Measurements from ENCODE around the gene ATP10A.

The ATP10A gene

GRCh38 chr15:25863111-25863967 lies at the start of gene ATP10A:
ATP10A (minus strand) TSS chr15:25863327; CDS start chr15:25863096, 231 bp downstream.
- no peak for DNase-seq

DNA sequence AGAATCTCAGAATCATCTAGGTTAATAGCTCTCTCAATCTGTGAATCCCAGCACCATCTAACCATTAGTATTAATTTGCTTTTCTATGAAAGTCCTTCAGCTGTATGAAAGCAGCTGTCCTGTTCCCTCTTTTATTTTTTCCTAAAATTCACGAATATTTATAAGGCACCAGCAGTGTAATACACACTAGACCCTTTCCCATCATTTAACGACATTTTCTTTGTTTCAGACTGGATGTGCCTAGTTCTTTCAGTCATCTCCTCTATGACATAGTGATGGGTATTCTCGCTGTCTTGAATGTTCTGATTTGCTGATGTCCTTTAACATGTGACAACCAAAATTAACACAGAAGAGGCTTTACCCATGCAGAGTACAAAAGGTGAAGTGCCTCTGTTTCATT lies 48.9 kb upstream of the ATP10A start:
- no peak for DNase-seq

GRCh38 chr15:25910832-25911231 lies 47.7 kb upstream of the ATP10A start:
- no peak for DNase-seq

- no peak for DNase-seq
Measured at GRCh38 chr15:25909806-25910205, 46.7 kb upstream of the ATP10A start.

DNA sequence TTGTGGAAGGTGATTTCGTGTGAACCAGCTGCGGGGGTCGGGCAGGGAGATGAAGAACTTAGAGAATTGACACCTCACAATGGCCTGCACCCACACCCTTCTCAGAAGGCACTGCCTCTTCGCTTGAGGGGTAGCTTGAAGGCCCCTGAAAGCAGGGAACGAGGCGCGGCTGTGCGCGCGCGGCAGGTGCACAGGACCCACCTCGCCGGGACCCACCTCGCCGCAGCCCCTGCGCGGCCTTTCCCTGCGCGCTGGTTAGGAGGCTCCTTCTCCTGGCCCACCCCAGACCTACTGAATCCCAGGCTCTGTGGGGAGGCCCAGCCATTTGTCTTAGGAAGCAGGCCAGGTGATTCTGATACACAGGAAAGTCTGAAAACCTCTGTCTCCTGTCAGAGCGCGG lies 46.2 kb upstream of the ATP10A start:
- DNase-seq, result no peak

GRCh38 chr15:25905140-25905539 lies 42.0 kb upstream of the ATP10A start:
- DNase-seq, result no peak

DNA sequence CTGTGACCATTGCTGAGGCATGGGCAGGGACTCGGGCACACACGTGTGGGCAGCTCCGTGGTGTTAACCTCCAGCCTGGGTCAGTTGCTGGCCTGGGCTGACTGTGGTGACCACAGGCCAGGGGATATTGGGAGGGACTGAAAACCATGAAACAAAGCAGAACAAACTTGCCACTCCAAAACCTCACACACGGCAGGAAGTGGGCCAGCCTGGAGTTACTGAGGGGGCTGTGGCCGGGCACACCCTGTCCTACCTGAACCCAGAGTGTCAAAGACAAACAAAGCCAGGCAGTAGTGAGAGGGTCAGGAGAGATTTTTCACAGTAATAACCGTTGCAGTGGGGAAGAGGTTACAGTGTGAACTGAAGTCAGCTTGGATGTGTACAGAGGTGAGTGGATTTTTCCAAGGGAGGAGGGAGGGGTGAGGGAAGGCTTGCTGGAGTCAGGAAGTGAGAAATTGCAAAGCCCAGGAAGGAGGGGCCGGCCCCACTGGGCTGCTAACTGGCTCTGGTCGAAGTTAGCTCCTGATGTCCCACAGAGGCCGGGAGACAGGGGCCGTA lies 40.0 kb upstream of the ATP10A start:
- DNase-seq, result no peak

DNA sequence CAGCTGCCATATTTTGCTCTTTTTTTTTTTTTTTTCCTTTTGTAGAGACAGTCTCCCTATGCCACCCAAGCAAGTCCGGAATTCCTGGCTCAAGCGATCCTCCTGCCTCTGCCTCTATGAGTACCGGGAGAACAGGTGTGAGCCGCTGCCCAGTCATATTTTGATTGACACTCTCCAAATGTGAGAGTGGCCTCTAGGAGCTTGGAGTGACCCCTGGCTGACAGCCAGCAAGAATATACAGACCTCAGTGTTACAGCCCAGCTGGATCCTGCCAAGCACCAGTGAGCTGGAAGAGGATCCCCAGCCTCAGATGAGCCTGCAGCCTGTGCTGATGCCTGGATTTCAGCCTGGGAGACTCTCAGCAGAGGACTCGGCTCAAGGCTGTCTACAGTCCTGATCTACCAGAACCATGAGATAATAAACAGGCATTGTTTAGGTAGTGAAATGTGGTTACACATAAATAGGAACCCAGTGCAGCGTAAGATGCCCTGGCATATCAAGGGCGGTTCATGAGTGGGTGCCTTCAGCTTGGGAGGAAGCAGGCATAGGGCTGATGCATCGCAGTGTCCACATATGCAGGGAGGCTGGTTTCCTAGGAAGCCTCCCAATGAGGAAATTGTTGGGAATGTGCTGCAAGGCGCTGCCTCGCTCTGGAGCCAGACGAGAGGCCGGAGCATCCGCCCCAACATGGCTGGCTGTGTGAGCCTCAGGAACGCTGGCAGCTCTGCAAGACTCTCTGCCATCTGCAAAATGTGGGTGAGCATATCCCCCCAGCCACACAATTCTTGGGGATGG lies 38.9 kb upstream of the ATP10A start:
- no peak for DNase-seq

GRCh38 chr15:25900901-25901300 lies 37.8 kb upstream of the ATP10A start:
- DNase-seq, result no peak

GRCh38 chr15:25900431-25900830 lies 37.3 kb upstream of the ATP10A start:
- no peak for DNase-seq

GRCh38 chr15:25899870-25900269 lies 36.7 kb upstream of the ATP10A start:
- no peak for DNase-seq

DNA sequence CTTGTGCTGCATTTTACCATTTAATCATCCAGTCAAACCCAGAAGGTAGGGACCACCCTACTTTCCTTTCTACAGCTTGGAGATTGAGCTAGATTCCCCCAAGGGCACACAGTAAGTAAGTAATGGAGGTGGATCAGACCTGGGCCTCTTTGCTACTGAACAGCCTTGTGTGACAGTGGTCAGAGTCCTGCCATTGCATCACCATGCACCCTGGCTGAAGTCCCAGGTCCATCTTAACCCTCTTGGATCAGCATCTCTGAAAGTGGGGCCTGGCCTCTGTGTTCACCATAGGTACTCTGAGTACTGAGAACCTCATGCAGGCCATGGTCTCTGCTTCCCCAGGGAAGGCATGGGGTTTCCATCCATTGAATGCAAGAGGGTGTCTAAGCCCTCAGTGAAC lies 34.5 kb upstream of the ATP10A start:
- no peak for DNase-seq

DNA sequence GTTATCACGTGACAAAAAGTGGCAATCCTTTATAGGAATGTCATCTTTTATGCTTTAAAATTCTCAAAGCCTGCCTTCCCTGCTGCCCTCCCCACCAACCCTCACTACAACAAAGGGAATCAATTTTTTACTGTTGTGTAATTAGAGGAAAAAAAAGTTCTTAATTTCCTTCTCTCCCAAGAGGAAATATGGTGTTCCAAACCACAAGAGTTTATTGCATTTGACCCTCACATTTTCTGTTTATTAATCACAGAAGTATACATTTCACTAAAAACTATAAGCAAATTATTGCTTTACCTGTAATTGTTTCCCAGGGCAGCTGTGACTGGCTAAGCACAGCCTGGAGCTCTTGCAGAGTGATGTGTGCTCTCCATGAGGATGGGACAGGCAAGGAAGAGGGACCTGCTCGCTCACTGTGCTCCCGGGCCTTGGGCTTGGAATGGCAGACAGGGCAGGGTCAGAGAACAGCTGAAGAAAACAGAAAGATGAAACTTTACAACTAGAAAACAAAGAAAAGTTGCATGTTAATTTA lies 31.3 kb upstream of the ATP10A start:
- no peak for DNase-seq

- no peak for DNase-seq
Measured at GRCh38 chr15:25893596-25893995, 30.5 kb upstream of the ATP10A start.

GRCh38 chr15:25892126-25892525 lies 29.0 kb upstream of the ATP10A start:
- no peak for DNase-seq

DNA sequence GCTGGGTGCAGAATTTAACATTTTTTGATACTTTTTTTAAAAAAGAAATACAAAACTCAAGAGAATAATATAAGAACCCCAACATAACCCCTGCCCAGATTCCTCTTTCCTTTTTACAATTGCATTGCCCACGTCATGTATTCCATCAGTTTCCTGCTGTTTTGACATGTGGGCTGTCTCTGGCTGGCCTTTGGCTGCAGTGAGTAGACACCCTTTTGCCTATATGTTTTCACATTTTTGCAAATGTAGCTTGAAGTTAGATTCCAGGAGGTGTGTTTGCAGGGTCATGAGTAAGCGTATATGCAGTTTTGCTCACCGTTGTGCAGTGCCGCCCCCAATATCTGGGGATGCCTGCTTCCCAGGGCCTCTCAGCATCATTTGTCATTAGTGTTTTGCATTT lies 28.0 kb upstream of the ATP10A start:
- DNase-seq, result no peak

DNA sequence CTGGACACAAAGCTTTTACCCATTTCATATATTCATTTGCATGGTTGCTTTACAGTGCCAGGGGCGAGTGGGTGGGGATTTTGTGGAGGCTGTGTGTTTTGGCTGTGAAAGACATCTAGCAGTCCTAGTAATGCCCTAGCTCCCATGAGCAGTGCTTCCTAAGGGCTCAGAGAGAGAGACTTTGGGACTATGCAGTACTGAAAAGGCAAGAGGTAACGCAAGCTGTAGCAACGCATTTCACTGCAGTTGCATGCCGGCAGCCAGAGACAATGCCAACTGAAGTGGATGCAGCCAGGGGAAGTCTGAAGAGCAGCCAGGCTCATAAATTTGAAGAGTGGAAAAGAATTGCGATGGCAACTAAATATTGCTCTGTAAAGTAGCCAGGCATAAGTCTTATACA lies 27.4 kb upstream of the ATP10A start:
- no peak for DNase-seq

DNA sequence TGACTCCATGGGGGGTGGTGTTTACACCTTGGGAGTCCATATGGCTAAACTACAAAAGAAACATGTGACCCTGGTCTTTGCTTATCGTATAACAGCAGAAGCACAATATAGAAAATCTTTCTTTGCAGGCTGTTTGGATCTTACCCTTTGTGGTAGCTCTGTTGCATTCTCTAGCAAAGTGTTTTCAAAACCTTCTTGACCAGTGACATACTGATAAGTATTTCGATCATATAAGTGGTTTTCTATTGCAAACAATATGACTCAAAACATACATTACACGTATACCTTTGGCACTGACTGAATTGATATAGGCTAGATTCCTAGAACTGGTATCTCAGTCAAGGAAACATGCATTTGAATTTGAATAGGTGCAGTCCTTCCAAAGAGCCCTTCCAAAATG lies 24.7 kb upstream of the ATP10A start:
- no peak for DNase-seq

GRCh38 chr15:25886498-25887140 lies 23.5 kb upstream of the ATP10A start:
- DNase-seq, result no peak

- no peak for DNase-seq
Measured at GRCh38 chr15:25884370-25884769, 21.2 kb upstream of the ATP10A start.

- no peak for DNase-seq
Measured at GRCh38 chr15:25883463-25884259, 20.5 kb upstream of the ATP10A start.

- no peak for DNase-seq
Measured at GRCh38 chr15:25882466-25882865, 19.3 kb upstream of the ATP10A start.
